Left ventricle myocardium superior (tissue), 1 donor: ENCODE results near the gene KCNMB4. TPM values are rescaled to one million over a fixed set of nuclear protein-coding genes. Genes with fewer than 3 reads are reported as not detected.
"Not testable (repeated sequence)": the region's sequence is repeated elsewhere in the genome, so short reads cannot be mapped to it uniquely, and the experiment has no call there.

Experiments
- ATAC-seq: fragments of 200-7000 bp; cut with Tn5 transposase; one replicate; pipeline ENCODE4 v1.9.1; 2020; ENCODE audit warnings: mild to moderate bottlenecking, moderate library complexity
- DNase-seq: peaks from one replicate; pipeline ENCODE4 v3.0.0-alpha.2; 2020
- intact Hi-C: fragments of 100-400 bp; cut with micrococcal nuclease; formaldehyde crosslinking; loops from one replicate; pipeline ENCODE4 v1.11.0; 2022
- total RNA-seq: library from RNA; stranded (reverse); fragmentation: NEBNext Ultra II Directional; extraction: Animal tissue kit (Norgen Biotek cat#: 25700); gene quantifications from one replicate; pipeline ENCODE4 v1.2.1, GENCODE V29; 2021
- donor health status: DM: no; HTN: yes; CAD: no; lungs with severe emphysema.

Gene KCNMB4
- total RNA-seq, 1 donor from 2014 or later = 1.9 TPM

DNA sequence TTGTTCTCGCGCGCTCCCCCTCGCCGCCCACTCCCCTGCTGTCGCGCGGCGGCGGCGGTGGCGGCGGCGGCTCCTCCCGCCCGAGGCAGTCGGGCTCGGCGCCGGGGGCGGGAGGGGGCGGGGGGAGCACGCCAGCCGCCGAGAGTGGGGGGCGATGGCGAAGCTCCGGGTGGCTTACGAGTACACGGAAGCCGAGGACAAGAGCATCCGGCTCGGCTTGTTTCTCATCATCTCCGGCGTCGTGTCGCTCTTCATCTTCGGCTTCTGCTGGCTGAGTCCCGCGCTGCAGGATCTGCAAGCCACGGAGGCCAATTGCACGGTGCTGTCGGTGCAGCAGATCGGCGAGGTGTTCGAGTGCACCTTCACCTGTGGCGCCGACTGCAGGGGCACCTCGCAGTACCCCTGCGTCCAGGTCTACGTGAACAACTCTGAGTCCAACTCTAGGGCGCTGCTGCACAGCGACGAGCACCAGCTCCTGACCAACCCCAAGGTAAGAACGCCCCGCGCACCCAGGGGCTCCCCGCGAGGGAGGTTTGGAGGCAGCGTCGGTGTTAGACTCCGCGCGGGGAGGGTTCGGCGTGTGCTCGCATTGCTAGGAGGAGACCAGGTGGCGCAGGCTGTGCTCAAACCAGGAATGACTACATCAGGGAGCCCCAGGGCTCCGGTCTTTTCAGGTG lies 629 bp downstream of the KCNMB4 start:
- intact Hi-C loops = no loop called here
- peak; percentile 49 for DNase-seq
- ATAC-seq = peak; percentile 28

DNA sequence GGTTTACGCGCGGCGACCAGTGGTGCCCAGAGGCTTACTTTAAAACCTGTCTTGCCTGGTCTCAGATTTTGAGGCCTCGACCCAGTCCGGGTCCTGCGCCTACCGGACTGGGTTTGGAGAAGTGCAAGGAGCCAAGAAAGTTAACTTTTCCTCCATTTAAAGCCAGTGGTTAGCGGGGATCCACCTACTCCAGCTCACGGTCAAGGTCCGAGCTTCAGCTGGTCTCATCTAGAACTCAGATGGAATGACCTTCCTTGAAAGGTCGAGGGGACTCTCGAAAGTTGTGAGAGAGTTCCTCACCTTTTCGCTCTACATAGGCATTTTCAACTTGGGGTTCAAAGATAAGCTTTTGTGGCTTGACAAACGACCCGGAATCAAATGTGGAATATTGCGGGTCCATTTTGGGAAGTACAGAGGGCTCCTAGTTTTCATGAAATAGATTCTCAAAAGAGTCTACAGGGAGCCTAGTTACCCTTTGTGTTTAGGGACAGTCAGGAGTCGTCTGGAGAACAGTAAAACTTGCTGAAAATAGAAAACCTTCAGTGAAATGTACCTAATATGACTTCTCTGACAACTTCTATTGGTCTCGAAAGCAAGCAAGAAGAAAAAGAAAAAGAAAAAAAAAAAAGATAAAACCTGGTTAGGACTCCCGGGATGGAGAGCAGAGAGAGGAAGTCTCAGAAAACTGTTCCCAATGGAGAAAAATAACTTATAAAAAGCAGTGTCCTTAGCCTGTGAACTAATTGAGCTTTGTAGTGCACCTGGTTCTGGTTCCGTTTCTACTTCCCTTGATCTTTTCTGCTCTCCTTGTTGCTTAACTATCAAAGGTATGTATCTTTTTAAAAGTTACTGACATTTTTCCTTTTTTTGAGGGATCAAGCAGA lies 1.4 kb downstream of the KCNMB4 start:
- ATAC-seq = peak; percentile 22
- no peak for DNase-seq
- intact Hi-C loops = no loop called here

DNA sequence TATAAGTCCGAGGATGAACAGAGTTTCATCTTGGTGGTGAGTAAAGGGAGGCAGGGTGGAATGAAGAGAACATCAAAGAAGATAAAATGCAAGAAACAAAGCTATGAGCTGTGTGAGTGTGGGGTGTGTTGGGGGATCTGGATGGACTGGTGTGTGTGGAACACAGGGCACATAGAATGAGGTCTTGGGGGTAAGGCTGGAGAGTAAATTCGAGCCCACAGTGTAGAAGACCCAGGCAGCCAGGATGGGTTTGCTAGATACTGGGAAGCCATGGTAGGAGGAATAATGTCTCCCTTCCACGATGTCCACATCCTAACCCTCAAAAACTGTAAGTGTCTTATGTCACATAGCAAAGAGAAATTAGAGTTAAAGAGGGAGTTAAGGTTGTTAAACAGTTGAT lies 6.8 kb downstream of the KCNMB4 start:
- intact Hi-C loops = no loop called here
- DNase-seq (no peak), ATAC-seq (no peak)

GRCh38 chr12:70379846-70380245 lies 13.8 kb downstream of the KCNMB4 start:
- intact Hi-C loops = no loop called here
- ATAC-seq (no peak), DNase-seq (no peak)

DNA sequence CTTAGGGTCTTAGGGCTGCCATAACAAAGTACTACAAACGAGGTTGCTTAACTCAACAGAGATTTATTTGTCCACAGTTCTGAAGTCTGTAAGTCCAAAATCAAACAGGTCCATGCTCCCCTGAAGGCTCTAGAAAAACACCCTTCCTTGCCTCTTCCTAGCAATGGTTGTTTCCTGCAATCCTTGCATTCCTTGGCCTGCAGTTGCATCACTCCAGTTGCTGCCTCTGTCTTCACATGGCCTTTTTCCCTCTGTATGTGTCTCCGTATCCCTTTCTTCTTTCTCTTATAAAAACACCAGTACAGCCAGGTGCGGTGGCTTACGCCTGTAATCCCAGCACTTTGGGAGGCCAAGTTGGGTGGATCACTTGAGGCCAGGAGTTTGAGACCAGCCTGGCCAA lies 17.4 kb downstream of the KCNMB4 start:
- no peak for DNase-seq
- no peak for ATAC-seq
- intact Hi-C loops = no loop called here

DNA sequence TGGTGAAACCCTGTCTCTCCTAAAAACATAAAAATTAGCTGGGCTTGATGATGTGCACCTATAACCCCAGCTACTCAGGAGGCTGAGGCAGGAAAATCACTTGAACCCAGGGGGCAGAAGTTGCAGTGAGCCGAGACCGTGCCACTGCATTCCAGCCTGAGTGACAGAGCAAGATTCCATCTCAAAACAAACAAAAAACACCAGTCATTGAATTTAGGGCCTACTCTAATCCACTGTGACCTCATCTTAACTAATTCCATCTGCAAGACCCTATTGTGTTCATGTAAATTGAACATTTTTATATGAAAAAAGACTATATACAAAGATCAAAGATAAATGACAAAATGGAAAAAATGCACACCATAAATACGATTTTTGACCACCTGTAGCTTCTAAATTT lies 17.8 kb downstream of the KCNMB4 start:
- DNase-seq (no peak), ATAC-seq (no peak)
- intact Hi-C loops = no loop called here

- intact Hi-C loops = no loop called here
- DNase-seq = no peak
- ATAC-seq = no peak
These were observed 20.7 kb downstream of the KCNMB4 start for GRCh38 chr12:70386771-70387170.

DNA sequence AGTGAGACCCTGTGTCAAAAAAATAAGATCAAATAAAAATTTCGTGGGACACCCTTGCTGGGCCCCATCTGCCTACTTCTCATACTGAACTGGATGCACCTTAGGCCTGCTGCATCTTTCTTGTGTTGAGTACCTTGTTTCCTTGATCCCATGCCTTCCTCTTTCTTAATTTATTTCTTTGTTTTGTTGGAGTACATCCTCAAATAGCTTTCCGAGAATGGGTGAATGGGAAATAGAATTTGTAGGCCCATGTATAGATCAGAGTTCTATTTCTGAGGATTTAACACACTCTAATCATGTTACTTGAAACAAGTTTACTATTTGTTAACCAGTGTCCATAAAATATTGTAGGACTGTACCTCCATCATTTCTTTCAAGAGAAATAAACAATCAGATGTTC lies 23.6 kb downstream of the KCNMB4 start:
- intact Hi-C loops = no loop called here
- no peak for ATAC-seq
- DNase-seq = no peak

GRCh38 chr12:70392631-70393030 lies 26.5 kb downstream of the KCNMB4 start:
- intact Hi-C loops, DNase-seq, ATAC-seq: not testable (repeated sequence)

DNA sequence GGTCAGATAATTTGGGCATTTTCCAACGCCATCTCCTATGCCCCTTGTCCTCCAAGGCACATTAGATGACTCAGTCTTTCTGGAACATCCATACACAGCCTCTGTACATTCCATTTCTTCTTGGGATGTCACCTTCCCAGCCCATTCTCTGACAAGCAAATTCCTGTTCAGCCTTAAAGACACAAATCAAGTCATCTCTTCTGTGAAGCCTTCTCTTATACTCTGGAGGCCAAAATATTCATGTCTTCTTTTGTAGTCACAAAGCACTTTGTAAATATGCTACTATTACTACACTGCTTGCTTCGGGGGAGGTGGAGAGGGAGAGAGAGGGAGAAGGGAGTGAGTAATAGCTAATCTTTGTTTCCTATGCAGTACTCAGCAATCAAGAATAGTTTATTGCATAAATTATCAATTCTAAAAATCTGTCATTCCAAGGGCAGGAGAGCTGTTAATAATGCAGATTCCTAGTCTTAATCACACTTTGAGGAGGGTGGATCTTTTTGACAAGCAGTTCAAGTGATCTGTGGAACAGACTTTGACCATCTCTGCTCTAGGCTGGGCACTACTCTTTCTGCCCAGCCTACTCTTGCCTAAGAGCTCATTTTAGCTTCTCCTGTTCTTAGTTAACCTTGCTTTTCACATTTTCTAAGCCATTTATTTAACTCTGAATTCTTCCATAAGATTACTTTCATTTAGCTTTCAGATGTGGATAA lies 27.9 kb downstream of the KCNMB4 start:
- DNase-seq = no peak
- intact Hi-C loops = no loop called here
- no peak for ATAC-seq

DNA sequence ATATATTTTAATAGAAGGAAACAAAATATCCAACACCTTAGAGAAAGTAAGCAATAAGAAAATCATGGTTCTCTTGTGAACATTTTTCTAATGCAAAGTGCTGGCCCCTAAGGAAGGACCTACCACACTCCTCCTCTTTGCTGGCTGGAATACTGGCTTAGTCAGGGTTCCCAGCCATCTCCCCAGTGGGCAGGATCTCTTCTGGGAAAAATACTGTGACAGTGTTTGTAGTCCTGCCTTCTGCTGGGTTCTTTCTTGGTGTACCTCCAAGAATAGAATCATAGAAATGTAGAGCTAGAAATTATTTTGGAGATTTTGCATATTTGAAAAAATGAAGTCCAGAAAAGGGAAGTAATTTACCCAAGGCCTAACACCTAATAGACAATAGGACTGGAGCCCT lies 31.9 kb downstream of the KCNMB4 start:
- DNase-seq (no peak), ATAC-seq (no peak)
- intact Hi-C loops = no loop called here

- ATAC-seq (no peak), DNase-seq (no peak)
- intact Hi-C loops = no loop called here
These were observed 32.8 kb downstream of the KCNMB4 start for GRCh38 chr12:70398862-70399261.

GRCh38 chr12:70399311-70399710 lies 33.2 kb downstream of the KCNMB4 start:
- DNase-seq (no peak), ATAC-seq (no peak)
- intact Hi-C loops = no loop called here

DNA sequence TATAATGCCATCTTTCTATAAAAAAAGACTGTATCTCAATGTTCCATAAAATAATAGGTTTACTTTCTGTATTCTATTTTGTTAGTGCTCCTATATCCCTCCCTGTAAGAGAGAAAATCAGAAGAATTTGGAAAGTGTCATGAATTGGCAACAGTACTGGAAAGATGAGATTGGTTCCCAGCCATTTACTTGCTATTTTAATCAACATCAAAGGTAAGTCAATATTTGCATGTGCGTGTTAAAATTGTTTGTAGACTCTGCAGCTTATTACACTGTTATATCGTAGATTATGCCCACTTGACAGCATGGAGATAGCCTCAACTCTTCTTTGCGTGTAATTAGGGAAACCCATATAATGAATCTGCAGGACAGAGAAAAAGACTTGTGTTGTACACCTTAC lies 34.0 kb downstream of the KCNMB4 start:
- DNase-seq = no peak
- intact Hi-C loops = no loop called here
- ATAC-seq = no peak

DNA sequence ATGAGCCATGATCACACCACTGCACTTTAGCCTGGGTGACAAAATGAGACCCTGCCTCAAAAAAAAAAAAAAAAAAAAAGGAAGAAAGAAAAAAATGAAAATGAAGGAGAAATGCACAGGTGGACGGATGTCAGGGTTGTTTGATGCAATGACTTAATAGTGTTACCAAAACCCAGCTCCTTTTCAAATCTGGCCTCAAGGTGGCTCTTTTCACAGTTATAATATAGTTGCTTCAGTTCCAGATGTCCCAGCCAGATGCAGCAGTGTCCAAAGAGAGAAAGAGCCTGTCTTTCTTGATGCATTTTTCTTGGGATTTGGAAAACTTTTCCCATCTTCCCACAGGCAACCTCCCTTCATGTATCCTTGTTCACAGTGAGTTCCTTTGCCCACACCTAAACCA lies 36.5 kb downstream of the KCNMB4 start:
- no peak for ATAC-seq
- DNase-seq = no peak
- intact Hi-C loops = no loop called here

DNA sequence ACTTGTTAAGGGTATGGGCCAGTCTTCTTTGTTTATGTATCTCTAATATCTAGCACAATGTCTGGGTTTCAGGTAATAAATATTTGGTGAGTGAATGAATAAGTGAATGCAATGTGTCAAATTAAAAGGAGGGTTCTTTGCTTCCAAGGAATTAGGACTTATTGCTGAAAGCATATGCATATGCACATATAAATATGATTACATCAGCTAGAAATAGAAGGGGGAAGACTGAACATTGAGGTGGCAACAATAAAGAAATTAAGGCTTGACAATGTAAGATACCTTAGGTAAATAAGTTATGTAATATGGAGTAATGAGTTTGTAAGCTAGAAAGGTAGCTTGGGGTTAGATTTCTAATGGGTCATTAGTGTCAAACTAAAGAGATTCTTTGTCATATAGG lies 37.7 kb downstream of the KCNMB4 start:
- no peak for ATAC-seq
- intact Hi-C loops = no loop called here

GRCh38 chr12:70408004-70408790 lies 42.1 kb downstream of the KCNMB4 start:
- intact Hi-C loops = no loop called here
- no peak for DNase-seq
- ATAC-seq = no peak

More for the DNA sequence above, 37.7 kb downstream of the KCNMB4 start:
- DNase-seq = no peak

DNA sequence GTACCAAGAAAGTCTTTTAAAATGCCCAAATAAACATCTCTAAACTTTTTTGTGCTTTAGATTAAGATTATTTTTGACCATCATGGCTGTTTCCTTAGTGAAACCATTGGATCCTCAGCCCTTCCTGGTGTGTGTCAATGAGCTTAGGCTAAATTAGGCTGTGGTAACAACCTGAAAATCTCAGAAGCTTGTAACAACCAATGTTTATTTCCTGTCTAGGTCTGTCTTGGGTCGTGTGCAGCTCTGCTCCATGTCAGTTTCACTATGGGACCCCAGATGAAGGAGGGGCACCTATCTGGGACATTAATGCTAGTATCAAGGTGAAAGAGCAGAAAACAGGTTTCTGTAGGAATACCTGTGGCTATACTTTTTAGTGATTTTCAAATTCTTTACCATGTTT lies 49.9 kb downstream of the KCNMB4 start:
- intact Hi-C loops = no loop called here
- ATAC-seq (no peak), DNase-seq (no peak)

DNA sequence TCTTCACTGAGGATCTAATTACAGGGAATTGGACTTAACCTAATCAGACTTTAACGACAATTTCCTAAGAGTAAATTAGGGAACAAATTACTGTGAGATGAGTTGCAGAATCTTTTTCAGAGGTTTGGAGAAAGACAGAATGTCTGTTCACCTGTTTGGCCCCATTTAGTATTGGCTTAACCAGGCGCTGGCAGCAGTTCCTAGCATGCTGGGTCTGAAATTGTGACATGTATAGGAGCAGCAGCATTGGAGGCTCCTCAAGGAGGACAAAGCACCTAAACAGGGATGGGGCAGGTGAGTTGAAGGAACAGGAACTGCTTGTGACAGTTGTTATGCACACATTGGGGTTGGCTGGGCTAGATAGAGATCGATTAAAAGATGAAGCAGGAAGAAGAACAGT lies 51.0 kb downstream of the KCNMB4 start:
- ATAC-seq = no peak
- DNase-seq = no peak
- intact Hi-C loops = no loop called here
